Calu3 (cell line): ENCODE data around the gene NCKAP5. TPM values are rescaled to one million over a fixed set of nuclear protein-coding genes. Genes with fewer than 3 reads are reported as not detected.

Source experiments
- BruUV-seq: library from RNA; stranded (reverse); fragments of 400-500 nt; replicated peaks from 2 replicates; lab custom pipeline; 2021; lab: Mats Ljungman, UMichigan
- CTCF ChIA-PET: fragments of 300-600 bp; sonication (Branson Sonifier 250); formaldehyde crosslinking; loops from one replicate; lab custom pipeline; 2022; ENCODE audit warnings: antibody characterized with exemption; lab: Charles Lee
- DNase-seq: peaks from one replicate; pipeline ENCODE4 v3.0.0; 2022
- H3K27ac Mint-ChIP-seq: one replicate; pipeline ENCODE4 v1.8.0; 2022; ENCODE audit warnings: mixed read lengths; ENCODE audit not compliant: unreplicated experiment
- H3K27me3 Mint-ChIP-seq: one replicate; pipeline ENCODE4 v1.8.0; 2022; ENCODE audit warnings: mixed read lengths; ENCODE audit not compliant: unreplicated experiment
- H3K36me3 Mint-ChIP-seq: one replicate; pipeline ENCODE4 v1.8.0; 2022; ENCODE audit warnings: mild to moderate bottlenecking, moderate library complexity, mixed read lengths; ENCODE audit not compliant: insufficient read depth, unreplicated experiment
- H3K4me1 Mint-ChIP-seq: one replicate; pipeline ENCODE4 v1.8.0; 2022; ENCODE audit warnings: mild to moderate bottlenecking, low read depth, mixed read lengths; ENCODE audit not compliant: unreplicated experiment
- H3K4me3 Mint-ChIP-seq: one replicate; pipeline ENCODE4 v1.8.0; 2022; ENCODE audit warnings: mild to moderate bottlenecking, low read depth, moderate library complexity, mixed read lengths; ENCODE audit not compliant: unreplicated experiment
- H3K9me3 Mint-ChIP-seq: one replicate; pipeline ENCODE4 v1.8.0; 2022; ENCODE audit warnings: low read depth, mixed read lengths; ENCODE audit not compliant: unreplicated experiment
- CTCF ChIP-seq: fragments of 200-600 bp; IDR thresholded peaks from one replicate; pipeline ENCODE4 v1.8.0; 2022; ENCODE audit warnings: antibody characterized with exemption; ENCODE audit not compliant: unreplicated experiment
- intact Hi-C: fragments of 100-400 bp; cut with micrococcal nuclease; formaldehyde crosslinking; loops from one replicate; pipeline ENCODE4 v1.10.0; 2022; ENCODE audit not compliant: unreplicated experiment
- total RNA-seq: library from RNA; stranded (reverse); gene quantifications from 2 replicates; pipeline ENCODE4 v1.2.3, GENCODE V29; 2022

The NCKAP5 gene
- total RNA-seq, 1 experiment from 2014 or later, result 2.2 TPM

DNA sequence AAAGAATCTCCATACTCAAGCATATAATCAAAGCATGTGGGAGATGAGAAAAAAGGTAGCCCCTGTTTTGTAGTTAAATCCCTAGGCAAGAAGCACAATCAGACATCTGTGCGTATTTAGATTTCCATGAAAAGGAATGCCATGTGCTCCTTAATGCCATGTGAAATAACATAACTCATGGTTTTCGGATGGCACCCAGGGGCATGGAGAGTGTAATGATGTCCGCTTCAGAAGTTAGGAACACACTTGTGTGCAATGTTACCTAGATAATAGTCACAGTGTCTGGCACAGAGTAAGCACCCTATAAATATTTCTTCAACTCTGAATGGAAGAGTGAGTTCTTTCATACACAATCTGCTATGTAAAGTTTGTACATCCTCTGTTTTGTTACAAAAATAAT lies 197.0 kb downstream of the NCKAP5 start:
- Mint-ChIP-seq H3K27ac (no peak overlapping the region), H3K9me3 (no peaks in the 10 kb centered on the region), H3K4me3 (no peak overlapping the region), H3K36me3 (no peaks in the 10 kb centered on the region), H3K4me1 (peaks cover 18% of the 10 kb centered on the region), H3K27me3 (peaks cover 29% of the 10 kb centered on the region)
- no peak for TF ChIP-seq CTCF
- DNase-seq, result no peak
- intact Hi-C loops, result no loop called here
- BruUV-seq, result no TSS peak
- CTCF ChIA-PET, result no interaction called here

GRCh38 chr2:133369901-133370658 lies 198.2 kb downstream of the NCKAP5 start:
- H3K36me3 Mint-ChIP-seq, result no peaks in the 10 kb centered on the region
- BruUV-seq, result no TSS peak
- CTCF ChIA-PET, result interaction anchor here (0.7 kb wide), 1 partner anchor 197 kb away, joined by 4 read pairs; no protein-coding TSS in a partner anchor

DNA sequence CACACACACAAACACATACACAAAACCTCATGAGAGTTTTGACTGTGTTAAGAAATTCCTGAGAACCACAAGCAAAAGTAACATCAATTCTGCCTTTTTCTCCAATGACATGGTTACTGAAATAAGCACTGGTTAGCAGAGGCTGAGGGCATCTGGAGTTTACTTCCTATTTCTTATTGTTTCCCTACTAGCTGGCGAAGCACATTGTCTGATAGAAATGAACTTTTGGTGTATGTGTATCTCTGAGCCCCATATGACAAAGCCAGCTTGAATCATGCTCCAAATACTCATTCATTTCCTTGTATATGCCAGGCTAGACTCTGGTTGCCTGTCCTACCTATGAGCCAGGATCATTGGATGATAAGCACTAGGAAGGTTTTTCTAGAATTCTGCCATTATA lies 203.1 kb downstream of the NCKAP5 start:
- no peak overlapping the region for H3K27ac Mint-ChIP-seq
- TF ChIP-seq CTCF, result no peak
- intact Hi-C loops, result no loop called here
- no peak overlapping the region for H3K4me3 Mint-ChIP-seq
- H3K36me3 Mint-ChIP-seq, result no peaks in the 10 kb centered on the region
- DNase-seq, result no peak
- CTCF ChIA-PET, result interaction anchor here (0.8 kb wide), 1 partner anchor 17 kb away, joined by 3 read pairs; no protein-coding TSS in a partner anchor
- peaks cover 28% of the 10 kb centered on the region for H3K27me3 Mint-ChIP-seq
- H3K9me3 Mint-ChIP-seq, result peaks cover 3% of the 10 kb centered on the region
- BruUV-seq, result no TSS peak
- peaks cover 36% of the 10 kb centered on the region for H3K4me1 Mint-ChIP-seq

More at GRCh38 chr2:133369901-133370658, 198.2 kb downstream of the NCKAP5 start:
- intact Hi-C loops, result no loop called here
- H3K4me1 Mint-ChIP-seq, result peaks cover 18% of the 10 kb centered on the region
- peak overlapping the region; percentile 6 for H3K27ac Mint-ChIP-seq
- no peaks in the 10 kb centered on the region for H3K9me3 Mint-ChIP-seq
- H3K4me3 Mint-ChIP-seq, result no peak overlapping the region
- TF ChIP-seq CTCF, result no peak
- no peak for DNase-seq
- H3K27me3 Mint-ChIP-seq, result peaks cover 29% of the 10 kb centered on the region

DNA sequence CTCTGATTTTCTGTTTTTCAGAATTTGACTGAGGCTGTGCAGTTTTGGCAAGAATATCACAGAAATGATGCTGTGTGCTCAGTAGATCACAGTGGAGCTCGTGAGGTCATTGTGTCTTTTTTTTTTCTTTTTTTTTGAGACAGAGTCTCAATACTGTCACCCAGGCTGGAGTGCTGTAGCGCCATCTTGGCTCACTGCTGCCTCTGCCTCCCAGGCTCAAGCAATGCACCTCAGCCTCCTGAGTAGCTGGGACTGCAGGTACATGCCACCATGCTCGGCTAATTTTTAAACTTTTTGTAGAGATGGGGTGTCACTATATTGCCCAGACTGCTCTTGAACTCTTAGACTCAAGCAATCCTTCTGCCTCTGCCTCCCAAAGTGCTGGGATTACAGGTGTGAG lies 203.6 kb downstream of the NCKAP5 start:
- no TSS peak for BruUV-seq
- Mint-ChIP-seq H3K27me3 (peaks cover 33% of the 10 kb centered on the region), H3K4me3 (no peak overlapping the region)

More for the DNA sequence above, 203.6 kb downstream of the NCKAP5 start:
- CTCF ChIA-PET, result no interaction called here
- intact Hi-C loops, result no loop called here
- no peak for TF ChIP-seq CTCF
- Mint-ChIP-seq H3K9me3 (peaks cover 3% of the 10 kb centered on the region), H3K4me1 (peaks cover 31% of the 10 kb centered on the region), H3K27ac (no peak overlapping the region), H3K36me3 (no peaks in the 10 kb centered on the region)
- no peak for DNase-seq
